ENCODE measurements around the gene CBLIF. TPM values are rescaled to one million over a fixed set of nuclear protein-coding genes. Genes with fewer than 3 reads are reported as not detected.

CBLIF gene
- total and polyA plus RNA-seq, 4 donors, result not detected

GRCh38 chr11:59847626-59848025 lies 2.3 kb upstream of the CBLIF start:
- no peak for TF ChIP-seq MAX (IDR thresholded peaks at IDR 0.05)
- 76% methylated on average over 3 of the region's 3 CpGs for WGBS
- Histone ChIP-seq H3K9ac (ENCODE audit: low read depth in 1 of 2, low read length in 2 of 2) (no peak overlapping the region), H3K36me3 (ENCODE audit: control insufficient read depth in 4 of 4, insufficient read depth in 3 of 4, low read depth in 1 of 4, low read length in 3 of 4) (no peaks in the 10 kb centered on the region), H3K27me3 (ENCODE audit: control insufficient read depth in 4 of 4, insufficient read depth in 4 of 4, low read length in 3 of 4) (no peaks in the 10 kb centered on the region), H3K4me1 (ENCODE audit: control insufficient read depth in 4 of 4, insufficient read depth in 4 of 4, low read length in 3 of 4) (no peaks in the 10 kb centered on the region), H3K9me3 (ENCODE audit: control insufficient read depth in 4 of 4, low read length in 3 of 4) (no peaks in the 10 kb centered on the region), H3K4me3 (ENCODE audit: low read depth in 1 of 3, low read length in 3 of 3) (no peak overlapping the region), H3K27ac (ENCODE audit: low read depth in 1 of 2, low read length in 2 of 2) (no peak overlapping the region)
- DNase-seq (ENCODE audit: low spot score), result no peak

- Histone ChIP-seq H3K4me1 (ENCODE audit: control insufficient read depth in 4 of 4, insufficient read depth in 4 of 4, low read length in 3 of 4) (no peaks in the 10 kb centered on the region), H3K27me3 (ENCODE audit: control insufficient read depth in 4 of 4, insufficient read depth in 4 of 4, low read length in 3 of 4) (no peaks in the 10 kb centered on the region), H3K4me3 (ENCODE audit: low read depth in 1 of 3, low read length in 3 of 3) (no peak overlapping the region), H3K9me3 (ENCODE audit: control insufficient read depth in 4 of 4, low read length in 3 of 4) (no peaks in the 10 kb centered on the region), H3K36me3 (ENCODE audit: control insufficient read depth in 4 of 4, insufficient read depth in 3 of 4, low read depth in 1 of 4, low read length in 3 of 4) (no peaks in the 10 kb centered on the region), H3K9ac (ENCODE audit: low read depth in 1 of 2, low read length in 2 of 2) (no peak overlapping the region), H3K27ac (ENCODE audit: low read depth in 1 of 2, low read length in 2 of 2) (no peak overlapping the region)
- TF ChIP-seq HNF4G (IDR thresholded peaks at IDR 0.05) (no peak), NR2F2 (IDR thresholded peaks at IDR 0.05) (no peak), FOXA2 (IDR thresholded peaks at IDR 0.05) (no peak), JUND (IDR thresholded peaks at IDR 0.05) (no peak), REST (IDR thresholded peaks at IDR 0.05) (no peak)
- WGBS, result 80% methylated on average over 5 of the region's 5 CpGs
- no peak for DNase-seq (ENCODE audit: low spot score)
Measured at GRCh38 chr11:59846556-59846955, 1.3 kb upstream of the CBLIF start.

DNA sequence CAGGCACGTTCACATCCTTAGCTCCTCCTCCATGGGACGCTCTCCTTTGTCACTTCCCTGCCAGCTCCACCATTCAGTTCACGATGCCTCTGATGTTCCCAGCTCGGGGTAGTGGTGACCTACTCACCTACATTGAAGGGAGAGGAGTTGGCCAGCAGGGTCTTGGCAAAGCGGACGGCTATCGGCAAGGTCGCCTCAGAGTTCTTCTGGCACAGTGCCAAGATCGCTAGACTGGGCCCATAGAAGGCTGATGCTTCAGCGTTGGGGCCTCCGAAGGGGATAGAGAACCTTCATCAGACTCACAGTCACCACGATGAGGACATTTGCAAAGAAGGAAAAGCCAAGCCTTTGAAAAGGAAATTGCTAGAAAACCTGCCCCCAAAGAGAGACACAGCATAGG lies 3.0 kb downstream of the CBLIF start:
- TF ChIP-seq RXRA (IDR thresholded peaks at IDR 0.05), result no peak
- TF ChIP-seq TAF1 (conservative IDR thresholded peaks at IDR 0.05), result no peak
- TF ChIP-seq REST (IDR thresholded peaks at IDR 0.05), result no peak
- TF ChIP-seq HNF4A (conservative IDR thresholded peaks at IDR 0.05), result no peak
- no peak for TF ChIP-seq RAD21 (IDR thresholded peaks at IDR 0.05)
- TF ChIP-seq YY1 (IDR thresholded peaks at IDR 0.05), result no peak
- no peak for TF ChIP-seq NR2F2 (IDR thresholded peaks at IDR 0.05)
- TF ChIP-seq EGR1 (IDR thresholded peaks at IDR 0.05; ENCODE audit: low read depth in 2 of 2), result no peak
- no peak for TF ChIP-seq FOXA1 (IDR thresholded peaks at IDR 0.05)
- TF ChIP-seq, protein P1, sequence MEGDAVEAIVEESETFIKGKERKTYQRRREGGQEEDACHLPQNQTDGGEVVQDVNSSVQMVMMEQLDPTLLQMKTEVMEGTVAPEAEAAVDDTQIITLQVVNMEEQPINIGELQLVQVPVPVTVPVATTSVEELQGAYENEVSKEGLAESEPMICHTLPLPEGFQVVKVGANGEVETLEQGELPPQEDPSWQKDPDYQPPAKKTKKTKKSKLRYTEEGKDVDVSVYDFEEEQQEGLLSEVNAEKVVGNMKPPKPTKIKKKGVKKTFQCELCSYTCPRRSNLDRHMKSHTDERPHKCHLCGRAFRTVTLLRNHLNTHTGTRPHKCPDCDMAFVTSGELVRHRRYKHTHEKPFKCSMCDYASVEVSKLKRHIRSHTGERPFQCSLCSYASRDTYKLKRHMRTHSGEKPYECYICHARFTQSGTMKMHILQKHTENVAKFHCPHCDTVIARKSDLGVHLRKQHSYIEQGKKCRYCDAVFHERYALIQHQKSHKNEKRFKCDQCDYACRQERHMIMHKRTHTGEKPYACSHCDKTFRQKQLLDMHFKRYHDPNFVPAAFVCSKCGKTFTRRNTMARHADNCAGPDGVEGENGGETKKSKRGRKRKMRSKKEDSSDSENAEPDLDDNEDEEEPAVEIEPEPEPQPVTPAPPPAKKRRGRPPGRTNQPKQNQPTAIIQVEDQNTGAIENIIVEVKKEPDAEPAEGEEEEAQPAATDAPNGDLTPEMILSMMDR (IDR thresholded peaks at IDR 0.05; ENCODE audit: low read depth, low read length, missing input control), result no peak
- no peak for TF ChIP-seq SP1 (IDR thresholded peaks at IDR 0.05)
- no peak overlapping the region for H3K4me3 ChIP-seq (ENCODE audit: low read depth in 1 of 3, low read length in 3 of 3)
- H3K27me3 ChIP-seq (ENCODE audit: control insufficient read depth in 4 of 4, insufficient read depth in 4 of 4, low read length in 3 of 4), result no peaks in the 10 kb centered on the region
- no peak overlapping the region for H3K27ac ChIP-seq (ENCODE audit: low read depth in 1 of 2, low read length in 2 of 2)
- no peaks in the 10 kb centered on the region for H3K4me1 ChIP-seq (ENCODE audit: control insufficient read depth in 4 of 4, insufficient read depth in 4 of 4, low read length in 3 of 4)
- no peak for DNase-seq (ENCODE audit: low spot score)
- no peaks in the 10 kb centered on the region for H3K9me3 ChIP-seq (ENCODE audit: control insufficient read depth in 4 of 4, low read length in 3 of 4)
- no peak overlapping the region for H3K9ac ChIP-seq (ENCODE audit: low read depth in 1 of 2, low read length in 2 of 2)
- no peaks in the 10 kb centered on the region for H3K36me3 ChIP-seq (ENCODE audit: control insufficient read depth in 4 of 4, insufficient read depth in 3 of 4, low read depth in 1 of 4, low read length in 3 of 4)
- 79% methylated on average over 12 of the region's 12 CpGs for WGBS
